ENCODE measurements around the gene CAPZB.

The CAPZB gene

DNA sequence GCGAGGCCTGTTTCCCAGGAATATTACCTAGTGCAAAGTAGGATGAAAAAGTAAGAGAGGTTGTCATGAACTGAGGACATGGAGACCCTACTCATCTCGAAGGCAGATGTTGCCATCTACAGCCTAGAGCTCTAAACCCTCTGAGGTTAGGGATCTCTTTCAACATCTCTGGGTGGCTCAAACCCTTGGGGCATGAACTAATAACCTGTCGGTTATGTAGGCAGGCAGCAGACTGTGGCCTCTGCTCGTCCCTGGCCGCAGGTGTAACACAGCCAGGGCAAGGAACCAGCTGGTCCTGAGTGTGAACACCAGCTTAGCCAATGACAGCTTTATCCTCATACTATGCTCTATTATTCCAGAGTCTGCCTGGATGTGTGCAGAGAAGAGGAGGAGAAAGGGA, 13.2 kb downstream of the CAPZB start:
- in situ Hi-C loops (cut with HindIII; ENCODE audit: low pct_ligation_motif_present, low sequenced_read_pairs), result no loop called here
- TF ChIP-seq, protein P1, sequence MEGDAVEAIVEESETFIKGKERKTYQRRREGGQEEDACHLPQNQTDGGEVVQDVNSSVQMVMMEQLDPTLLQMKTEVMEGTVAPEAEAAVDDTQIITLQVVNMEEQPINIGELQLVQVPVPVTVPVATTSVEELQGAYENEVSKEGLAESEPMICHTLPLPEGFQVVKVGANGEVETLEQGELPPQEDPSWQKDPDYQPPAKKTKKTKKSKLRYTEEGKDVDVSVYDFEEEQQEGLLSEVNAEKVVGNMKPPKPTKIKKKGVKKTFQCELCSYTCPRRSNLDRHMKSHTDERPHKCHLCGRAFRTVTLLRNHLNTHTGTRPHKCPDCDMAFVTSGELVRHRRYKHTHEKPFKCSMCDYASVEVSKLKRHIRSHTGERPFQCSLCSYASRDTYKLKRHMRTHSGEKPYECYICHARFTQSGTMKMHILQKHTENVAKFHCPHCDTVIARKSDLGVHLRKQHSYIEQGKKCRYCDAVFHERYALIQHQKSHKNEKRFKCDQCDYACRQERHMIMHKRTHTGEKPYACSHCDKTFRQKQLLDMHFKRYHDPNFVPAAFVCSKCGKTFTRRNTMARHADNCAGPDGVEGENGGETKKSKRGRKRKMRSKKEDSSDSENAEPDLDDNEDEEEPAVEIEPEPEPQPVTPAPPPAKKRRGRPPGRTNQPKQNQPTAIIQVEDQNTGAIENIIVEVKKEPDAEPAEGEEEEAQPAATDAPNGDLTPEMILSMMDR (IDR thresholded peaks at IDR 0.05; ENCODE audit: low read depth, low read length, missing control alignments), result no peak
- DNase-seq, result no peak
- no peak overlapping the region for H3K4me3 ChIP-seq (ENCODE audit: low read depth, low read length)
- H3K27ac ChIP-seq, result no peak overlapping the region
- H3K27me3 ChIP-seq (replicated peaks), result no peaks in the 10 kb centered on the region
- H3K36me3 ChIP-seq (replicated peaks), result peaks cover 10% of the 10 kb centered on the region

DNA sequence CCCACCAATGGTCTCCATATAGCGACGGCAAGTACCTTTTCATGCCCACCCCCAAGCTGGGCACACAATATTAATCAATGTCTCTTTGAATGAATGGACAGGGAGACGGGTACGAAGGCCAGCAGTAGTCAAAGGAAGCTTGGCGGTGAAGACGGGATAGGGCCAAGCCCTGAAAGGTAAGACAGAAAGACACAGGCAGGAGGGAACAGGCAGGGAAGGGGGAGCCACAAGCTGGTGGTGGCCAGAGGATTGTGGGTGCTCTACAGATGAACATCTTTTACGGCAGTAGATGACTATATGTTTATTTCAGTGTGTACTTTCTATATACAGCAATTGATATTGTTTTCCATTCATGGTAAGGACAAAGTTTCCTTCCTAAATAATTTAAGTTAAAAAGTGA, 16.3 kb downstream of the CAPZB start:
- DNase-seq, result no peak
- Histone ChIP-seq H3K36me3 (replicated peaks) (peaks cover 16% of the 10 kb centered on the region), H3K27ac (peak overlapping the region; percentile 0), H3K27me3 (replicated peaks) (no peaks in the 10 kb centered on the region), H3K4me3 (ENCODE audit: low read depth, low read length) (no peak overlapping the region)
- in situ Hi-C loops (cut with HindIII; ENCODE audit: low pct_ligation_motif_present, low sequenced_read_pairs), result no loop called here
- TF ChIP-seq, protein P1 (IDR thresholded peaks at IDR 0.05; ENCODE audit: low read depth, low read length, missing control alignments), result no peak

DNA sequence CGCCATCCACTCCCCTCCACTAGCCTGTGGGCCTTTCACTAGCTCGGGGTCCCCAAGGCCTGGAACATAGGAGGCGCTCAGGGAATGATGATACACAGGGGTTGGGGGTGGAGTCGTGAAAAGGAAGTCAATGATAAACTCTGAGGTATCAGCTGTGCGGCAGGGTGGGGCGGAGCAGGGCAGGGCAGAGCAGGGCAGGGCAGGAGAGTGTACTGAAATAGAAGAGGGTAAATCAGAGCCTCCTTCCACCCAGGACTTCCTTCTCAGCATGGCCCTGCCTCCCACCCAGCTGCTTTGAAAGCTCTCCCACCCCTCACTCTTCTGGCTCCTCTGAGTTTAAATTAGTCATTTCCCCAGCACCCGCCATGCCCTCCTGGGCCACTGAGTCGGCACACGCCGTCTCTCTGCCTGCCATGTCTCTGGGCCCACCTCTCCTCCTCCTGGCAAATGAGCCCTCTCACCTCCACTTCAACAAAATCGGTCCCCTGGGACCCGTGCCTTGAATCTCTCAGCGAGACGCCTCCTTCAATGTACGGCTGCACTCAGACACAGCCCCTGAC, 16.9 kb downstream of the CAPZB start:
- TF ChIP-seq, protein P1 (IDR thresholded peaks at IDR 0.05; ENCODE audit: low read depth, low read length, missing control alignments), result no peak
- H3K27me3 ChIP-seq (replicated peaks), result no peaks in the 10 kb centered on the region
- no peak overlapping the region for H3K4me3 ChIP-seq (ENCODE audit: low read depth, low read length)
- peaks cover 15% of the 10 kb centered on the region for H3K36me3 ChIP-seq (replicated peaks)
- DNase-seq, result no peak
- H3K27ac ChIP-seq, result peak overlapping the region; percentile 0
- in situ Hi-C loops (cut with HindIII; ENCODE audit: low pct_ligation_motif_present, low sequenced_read_pairs), result no loop called here

DNA sequence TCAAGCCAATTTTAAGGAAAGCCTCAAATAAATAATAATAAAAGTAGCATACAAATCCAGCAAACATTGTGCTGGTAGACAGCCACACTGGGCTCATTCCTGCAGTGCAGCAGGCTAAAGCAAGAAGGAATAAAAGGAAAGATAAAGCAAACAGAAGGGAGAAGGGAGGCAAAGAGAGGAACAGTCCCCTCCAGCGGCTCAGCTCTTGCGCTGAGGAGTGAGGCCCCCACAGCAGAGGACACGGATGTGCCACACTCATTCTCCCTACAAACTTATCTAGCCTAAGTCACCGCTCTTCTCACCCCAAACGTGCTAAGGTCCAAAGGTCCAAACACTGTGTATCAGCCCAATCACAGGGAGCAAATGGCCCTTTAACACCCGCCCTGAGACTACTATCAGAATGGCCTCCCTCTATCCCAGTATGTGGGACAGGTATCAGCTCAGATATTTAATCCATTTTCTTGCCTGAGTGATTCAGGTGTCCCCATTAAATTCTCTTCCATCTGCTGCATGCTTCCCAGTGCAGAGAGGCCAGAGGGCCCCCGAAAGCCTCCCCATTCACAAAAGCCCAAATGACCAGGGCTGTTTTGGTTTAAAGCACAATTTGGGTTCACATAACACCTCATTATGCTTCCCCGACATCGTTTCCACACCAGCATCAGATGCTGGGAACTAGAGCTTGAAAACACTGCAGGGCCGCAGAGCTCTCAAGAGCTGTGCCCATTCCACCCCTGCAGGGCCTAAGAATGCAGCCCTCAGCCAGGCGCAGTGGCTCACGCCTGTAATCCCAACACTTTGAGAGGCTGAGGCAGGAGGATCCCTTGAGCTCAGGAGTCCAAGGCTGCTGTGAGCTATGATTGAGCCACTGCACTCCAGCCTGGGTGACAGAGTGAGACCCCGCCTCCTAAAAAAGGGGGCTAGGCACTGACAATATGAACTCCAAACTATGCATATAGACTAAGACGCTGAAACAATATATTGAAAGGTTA, 17.8 kb downstream of the CAPZB start:
- DNase-seq, result no peak
- TF ChIP-seq, protein P1 (IDR thresholded peaks at IDR 0.05; ENCODE audit: low read depth, low read length, missing control alignments), result no peak
- no peak overlapping the region for H3K4me3 ChIP-seq (ENCODE audit: low read depth, low read length)
- in situ Hi-C loops (cut with HindIII; ENCODE audit: low pct_ligation_motif_present, low sequenced_read_pairs), result no loop called here
- H3K27ac ChIP-seq, result no peak overlapping the region
- no peaks in the 10 kb centered on the region for H3K27me3 ChIP-seq (replicated peaks)
- H3K36me3 ChIP-seq (replicated peaks), result peaks cover 18% of the 10 kb centered on the region

DNA sequence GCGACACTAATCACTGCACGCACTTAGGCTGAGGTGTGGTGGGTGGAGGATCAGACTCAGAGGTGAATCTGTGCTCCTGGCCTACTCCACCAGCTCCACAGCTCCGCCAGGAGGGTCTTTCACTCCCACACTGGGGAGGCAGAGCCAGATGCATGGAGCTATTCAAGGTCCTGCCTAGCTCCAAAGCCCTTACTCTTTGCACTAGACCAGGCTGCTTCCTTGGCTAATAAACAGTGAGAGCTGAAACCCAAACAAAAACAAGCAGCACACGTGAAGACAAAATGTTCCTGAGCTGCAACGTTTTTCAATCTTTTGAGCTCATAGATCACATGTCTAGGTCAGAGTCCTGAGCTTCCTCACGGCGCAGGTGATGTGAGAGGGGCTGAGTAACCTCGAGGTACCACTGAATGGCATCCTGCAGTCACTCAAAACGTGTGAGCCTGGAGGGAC, 19.2 kb downstream of the CAPZB start:
- DNase-seq, result no peak
- TF ChIP-seq, protein P1 (IDR thresholded peaks at IDR 0.05; ENCODE audit: low read depth, low read length, missing control alignments), result no peak

More for the DNA sequence above, 19.2 kb downstream of the CAPZB start:
- Histone ChIP-seq H3K36me3 (replicated peaks) (peaks cover 18% of the 10 kb centered on the region), H3K27me3 (replicated peaks) (no peaks in the 10 kb centered on the region), H3K27ac (no peak overlapping the region), H3K4me3 (ENCODE audit: low read depth, low read length) (no peak overlapping the region)
- in situ Hi-C loops (cut with HindIII; ENCODE audit: low pct_ligation_motif_present, low sequenced_read_pairs), result no loop called here

All from brain microvascular endothelial cell (primary cell).